ENCODE measurements around the gene GRID1.

Gene GRID1

GRCh38 chr10:86327954-86328725, 38.5 kb downstream of the GRID1 start:
- H3K4me1 ChIP-seq (ENCODE audit: insufficient read depth, low read length, severe bottlenecking): no peaks in the 10 kb centered on the region
- no peak overlapping the region for H3K4me3 ChIP-seq (ENCODE audit: low read depth, low read length, poor library complexity, severe bottlenecking)
- no peaks in the 10 kb centered on the region for H3K9me3 ChIP-seq (ENCODE audit: low read length)
- H3K36me3 ChIP-seq (ENCODE audit: insufficient read depth, low read length): no peaks in the 10 kb centered on the region
- no peaks in the 10 kb centered on the region for H4K20me1 ChIP-seq (ENCODE audit: insufficient read depth, low read length)
- no peak for TF ChIP-seq EZH2 (IDR thresholded peaks at IDR 0.05; ENCODE audit: borderline replicate concordance, low read length)
- TF ChIP-seq CTCF (IDR thresholded peaks at IDR 0.05; ENCODE audit: low read length): no peak
- no peaks in the 10 kb centered on the region for H3K79me2 ChIP-seq (ENCODE audit: insufficient read depth, low read length)
- H2AFZ ChIP-seq (ENCODE audit: low read length): no peak overlapping the region
- no peak overlapping the region for H3K9ac ChIP-seq (ENCODE audit: low read length)
- H3F3A ChIP-seq (ENCODE audit: insufficient read depth, low read length): no peaks in the 10 kb centered on the region
- no peaks in the 10 kb centered on the region for H3K9me2 ChIP-seq (ENCODE audit: low read depth, low read length)
- no peak overlapping the region for H3K27ac ChIP-seq (ENCODE audit: low read depth, low read length, poor library complexity, severe bottlenecking)
- H3K27me3 ChIP-seq (ENCODE audit: insufficient read depth, low read length): no peaks in the 10 kb centered on the region
- no peak overlapping the region for H3K4me2 ChIP-seq (ENCODE audit: low read length)

DNA sequence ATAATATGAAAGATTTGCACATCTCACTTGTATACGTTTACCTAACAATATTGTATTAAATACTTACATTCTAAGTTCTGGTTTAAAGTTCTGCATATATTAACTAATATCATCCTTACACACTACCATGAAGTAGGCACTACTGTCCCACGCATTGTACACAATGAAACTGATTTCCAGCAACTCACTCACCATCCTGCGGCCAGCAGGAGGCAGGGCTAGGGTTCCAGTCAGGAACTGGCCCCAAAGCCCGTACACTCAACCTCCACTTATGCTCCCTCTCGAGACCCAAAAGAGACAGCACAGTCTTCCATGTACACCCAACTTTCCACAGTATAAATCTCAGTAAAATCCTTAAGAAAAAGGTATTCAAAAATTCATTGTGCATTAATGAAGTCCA, 41.4 kb downstream of the GRID1 start:
- Histone ChIP-seq H3K27ac (ENCODE audit: low read depth, low read length, poor library complexity, severe bottlenecking) (no peak overlapping the region), H3K4me1 (ENCODE audit: insufficient read depth, low read length, severe bottlenecking) (no peaks in the 10 kb centered on the region), H3K4me2 (ENCODE audit: low read length) (no peak overlapping the region), H2AFZ (ENCODE audit: low read length) (no peak overlapping the region), H3K27me3 (ENCODE audit: insufficient read depth, low read length) (no peaks in the 10 kb centered on the region), H3F3A (ENCODE audit: insufficient read depth, low read length) (no peaks in the 10 kb centered on the region), H3K4me3 (ENCODE audit: low read depth, low read length, poor library complexity, severe bottlenecking) (no peak overlapping the region), H3K36me3 (ENCODE audit: insufficient read depth, low read length) (no peaks in the 10 kb centered on the region), H3K79me2 (ENCODE audit: insufficient read depth, low read length) (no peaks in the 10 kb centered on the region), H3K9me3 (ENCODE audit: low read length) (no peaks in the 10 kb centered on the region), H3K9ac (ENCODE audit: low read length) (no peak overlapping the region), H3K9me2 (ENCODE audit: low read depth, low read length) (no peaks in the 10 kb centered on the region), H4K20me1 (ENCODE audit: insufficient read depth, low read length) (no peaks in the 10 kb centered on the region)
- TF ChIP-seq CTCF (IDR thresholded peaks at IDR 0.05; ENCODE audit: low read length) (peak; percentile 5; the same call in 1 of the 2 replicates), EZH2 (IDR thresholded peaks at IDR 0.05; ENCODE audit: borderline replicate concordance, low read length) (no peak)

DNA sequence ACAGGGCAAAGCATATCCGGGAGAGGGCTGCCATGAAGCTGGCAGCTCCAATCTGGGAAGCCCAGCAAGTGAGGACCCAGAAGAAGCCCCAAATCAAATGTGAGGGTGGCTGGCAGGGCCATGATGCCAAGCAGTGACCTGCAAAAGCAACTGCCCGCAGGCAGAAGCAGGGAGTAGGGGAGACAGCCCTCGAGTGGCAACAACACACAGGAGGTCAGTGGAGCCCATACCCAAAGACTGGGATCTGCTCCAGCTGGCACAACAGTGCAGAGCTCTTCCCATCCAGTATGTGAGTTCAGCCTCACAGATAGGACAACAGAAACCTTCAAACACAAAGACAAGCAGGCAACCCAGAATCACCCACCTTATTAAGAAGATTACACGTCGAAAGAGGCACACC, 45.0 kb downstream of the GRID1 start:
- H3K79me2 ChIP-seq (ENCODE audit: insufficient read depth, low read length): no peaks in the 10 kb centered on the region
- H3K27ac ChIP-seq (ENCODE audit: low read depth, low read length, poor library complexity, severe bottlenecking): no peak overlapping the region
- H4K20me1 ChIP-seq (ENCODE audit: insufficient read depth, low read length): no peaks in the 10 kb centered on the region
- H3K36me3 ChIP-seq (ENCODE audit: insufficient read depth, low read length): no peaks in the 10 kb centered on the region
- TF ChIP-seq EZH2 (IDR thresholded peaks at IDR 0.05; ENCODE audit: borderline replicate concordance, low read length) (no peak), CTCF (IDR thresholded peaks at IDR 0.05; ENCODE audit: low read length) (no peak)
- H3K4me2 ChIP-seq (ENCODE audit: low read length): no peak overlapping the region
- H3K9ac ChIP-seq (ENCODE audit: low read length): no peak overlapping the region
- H3K4me1 ChIP-seq (ENCODE audit: insufficient read depth, low read length, severe bottlenecking): no peaks in the 10 kb centered on the region
- H3K4me3 ChIP-seq (ENCODE audit: low read depth, low read length, poor library complexity, severe bottlenecking): no peak overlapping the region
- no peaks in the 10 kb centered on the region for H3K9me3 ChIP-seq (ENCODE audit: low read length)
- H3K9me2 ChIP-seq (ENCODE audit: low read depth, low read length): no peaks in the 10 kb centered on the region
- H2AFZ ChIP-seq (ENCODE audit: low read length): no peak overlapping the region
- no peaks in the 10 kb centered on the region for H3F3A ChIP-seq (ENCODE audit: insufficient read depth, low read length)
- no peaks in the 10 kb centered on the region for H3K27me3 ChIP-seq (ENCODE audit: insufficient read depth, low read length)
